NCI-H1105 treated with DMSO at 0.1 percent for 48 hours (cell line): Measurements from ENCODE around the gene JRKL.
"Not testable (repeated sequence)": the region's sequence is repeated elsewhere in the genome, so short reads cannot be mapped to it uniquely, and the experiment has no call there.

Source experiments
- DNase-seq: peaks from one replicate; lab custom pipeline; 2025; lab: John Stamatoyannopoulos, UW

JRKL gene

DNA sequence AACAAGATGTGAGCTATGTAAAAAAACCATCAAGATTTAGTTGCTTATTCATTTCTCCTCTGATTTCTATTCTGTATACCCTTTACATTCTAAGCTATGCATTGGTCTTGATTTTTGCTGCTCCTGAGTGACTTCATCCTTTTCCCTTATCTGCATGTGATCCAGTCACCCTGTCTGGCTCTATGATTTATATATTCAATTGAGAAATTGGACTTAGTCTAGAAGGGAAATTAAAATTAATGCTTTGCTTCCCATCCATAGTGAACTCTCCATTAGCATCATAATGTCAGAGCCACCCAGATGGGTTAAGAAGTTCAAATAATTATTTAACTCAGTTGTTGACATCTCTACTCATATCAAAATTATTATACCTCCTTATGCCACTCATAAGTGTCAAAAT is 5.0 kb downstream of the JRKL start:
- DNase-seq, result no peak

DNA sequence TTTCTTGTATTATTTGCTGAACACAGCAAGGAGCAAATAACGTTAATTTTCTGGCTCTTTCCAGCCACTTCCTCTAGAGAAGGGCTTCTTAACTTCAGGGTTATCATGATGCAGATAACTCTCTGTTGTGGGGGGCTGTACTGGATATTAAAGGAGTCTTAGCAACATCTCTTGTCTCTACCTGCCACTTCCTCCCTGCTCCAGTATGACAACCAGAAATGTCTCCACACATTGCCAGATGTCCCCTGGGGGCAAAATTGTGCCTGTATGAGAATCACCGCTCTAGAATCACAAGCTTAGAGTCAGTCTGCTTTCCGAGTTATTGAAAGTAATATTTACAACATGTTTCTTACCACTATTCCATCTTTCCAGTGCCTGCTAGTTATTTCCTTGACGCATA is 6.8 kb downstream of the JRKL start:
- DNase-seq, result no peak

DNA sequence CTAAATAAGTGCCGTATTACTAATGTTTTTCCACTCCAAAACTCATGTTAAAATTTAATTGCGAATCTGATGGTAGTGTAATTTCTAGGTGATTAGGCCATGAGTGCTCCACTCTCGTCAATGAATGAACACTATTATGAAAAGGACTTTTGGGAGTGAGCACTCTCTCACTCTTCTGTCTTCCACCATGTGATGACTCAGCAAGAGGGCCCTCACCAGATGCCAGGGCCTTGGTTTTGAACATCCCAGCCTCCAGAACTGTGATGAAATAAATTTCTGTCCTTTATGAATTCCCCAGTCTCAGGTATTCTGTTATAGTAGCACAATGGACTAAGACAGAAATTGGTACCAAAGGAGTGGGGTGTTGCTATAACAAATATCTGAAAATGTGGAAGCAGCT is 8.1 kb downstream of the JRKL start:
- no peak for DNase-seq

DNA sequence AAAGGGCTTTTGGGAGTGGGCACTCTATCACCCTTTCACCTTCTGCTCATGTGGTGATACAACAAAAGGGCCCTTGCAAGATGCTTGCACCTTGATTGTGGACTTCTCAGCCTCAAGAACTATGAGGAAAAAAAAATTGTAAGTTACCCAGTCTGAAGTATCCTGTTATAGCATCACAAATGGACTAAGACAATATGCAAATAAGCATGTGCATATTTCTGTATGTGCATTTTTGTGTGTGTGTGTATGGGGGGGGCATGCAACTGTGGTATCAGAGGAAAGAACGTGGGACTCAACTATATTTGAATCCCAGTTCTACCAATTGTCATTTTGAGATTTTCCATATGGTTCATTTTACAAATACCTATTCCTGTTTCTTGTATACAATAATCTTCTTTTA is 10.9 kb downstream of the JRKL start:
- no peak for DNase-seq

DNA sequence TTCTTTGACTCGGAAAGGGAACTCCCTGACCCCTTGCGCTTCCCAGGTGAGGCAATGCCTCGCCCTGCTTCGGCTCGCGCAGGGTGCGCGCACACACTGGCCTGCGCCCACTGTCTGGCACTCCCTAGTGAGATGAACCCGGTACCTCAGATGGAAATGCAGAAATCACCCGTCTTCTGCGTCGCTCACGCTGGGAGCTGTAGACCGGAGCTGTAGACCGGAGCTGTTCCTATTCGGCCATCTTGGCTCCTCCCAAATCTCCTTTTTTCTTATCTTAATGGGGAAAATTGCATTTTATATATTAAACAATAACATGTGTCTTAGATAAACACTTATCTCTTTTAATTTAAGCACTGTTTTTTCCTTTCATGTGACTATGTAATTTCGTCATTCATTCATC is 21.6 kb downstream of the JRKL start:
- peak; percentile 45 for DNase-seq

GRCh38 chr11:96412761-96413381 is 23.1 kb downstream of the JRKL start:
- DNase-seq, result no peak

DNA sequence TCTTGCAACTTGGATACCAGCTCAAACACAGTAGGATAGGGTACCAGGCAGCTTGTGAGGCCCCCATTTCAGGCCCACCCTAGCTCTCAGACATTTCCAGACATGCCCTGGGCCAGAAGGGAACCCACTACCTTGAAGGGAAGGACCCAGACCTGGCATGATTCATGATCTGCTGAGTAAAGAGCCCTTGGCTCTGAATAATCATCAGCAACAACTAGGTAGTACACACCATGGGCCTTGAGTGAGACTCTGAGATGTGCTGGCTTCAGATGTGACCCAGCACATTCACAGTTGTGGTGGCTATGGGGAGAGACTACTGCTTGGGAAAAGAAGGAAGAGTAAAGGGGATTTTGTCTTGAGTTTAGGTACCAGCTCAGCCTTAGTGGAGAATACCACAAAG is 23.6 kb downstream of the JRKL start:
- no peak for DNase-seq

GRCh38 chr11:96424693-96425092 is 34.9 kb downstream of the JRKL start:
- DNase-seq, result no peak

DNA sequence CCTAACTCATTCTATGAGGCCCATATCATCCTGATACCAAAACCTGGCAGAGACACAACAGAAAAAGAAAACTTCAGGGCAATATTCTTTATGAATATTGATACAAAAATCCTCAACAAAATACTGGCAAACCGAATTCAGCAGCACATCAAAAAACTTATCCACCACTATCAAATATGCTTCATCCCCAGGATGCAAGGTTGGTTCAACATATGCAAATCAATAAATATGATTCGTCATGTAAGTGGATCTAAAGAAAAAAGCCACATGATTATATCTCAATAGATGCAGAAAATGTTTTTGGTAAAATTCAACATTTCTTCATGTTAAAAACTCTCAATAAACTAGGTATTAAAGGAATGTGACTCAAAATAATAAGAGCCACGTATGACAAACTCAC is 40.9 kb downstream of the JRKL start:
- no peak for DNase-seq

GRCh38 chr11:96432654-96433053 is 42.8 kb downstream of the JRKL start:
- not testable (repeated sequence) for DNase-seq
